Measurements from ENCODE around the gene PGLYRP2.

DNA sequence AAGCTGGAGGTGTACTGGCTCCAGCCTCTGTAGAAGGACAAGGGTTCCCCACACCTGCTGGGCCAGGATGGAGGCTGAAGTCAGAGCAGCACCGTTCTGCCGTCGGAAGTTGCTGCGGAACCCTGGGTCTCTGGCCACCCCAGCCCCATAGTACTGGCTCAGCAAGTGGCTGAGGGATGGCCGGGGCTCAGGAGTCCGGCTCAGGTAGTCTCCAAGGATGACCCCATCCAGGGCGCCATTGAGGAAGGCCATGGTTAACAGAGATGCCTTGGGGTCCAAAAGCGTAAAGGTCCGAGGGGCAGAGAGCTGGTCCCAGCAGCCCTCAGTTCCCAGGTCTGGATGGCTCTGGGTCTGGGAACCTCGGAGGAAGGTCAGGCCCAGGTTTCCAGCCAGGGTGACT lies 3.7 kb downstream of the PGLYRP2 start:
- TF ChIP-seq POLR2AphosphoS5 (IDR thresholded peaks at IDR 0.05; ENCODE audit: low read depth, low read length) (no peak), POLR2A (IDR thresholded peaks at IDR 0.05; ENCODE audit: borderline replicate concordance, extremely low read depth, insufficient read depth, insufficient read length) (no peak), JUND (IDR thresholded peaks at IDR 0.05) (no peak)
- TF ChIP-seq, protein P1, sequence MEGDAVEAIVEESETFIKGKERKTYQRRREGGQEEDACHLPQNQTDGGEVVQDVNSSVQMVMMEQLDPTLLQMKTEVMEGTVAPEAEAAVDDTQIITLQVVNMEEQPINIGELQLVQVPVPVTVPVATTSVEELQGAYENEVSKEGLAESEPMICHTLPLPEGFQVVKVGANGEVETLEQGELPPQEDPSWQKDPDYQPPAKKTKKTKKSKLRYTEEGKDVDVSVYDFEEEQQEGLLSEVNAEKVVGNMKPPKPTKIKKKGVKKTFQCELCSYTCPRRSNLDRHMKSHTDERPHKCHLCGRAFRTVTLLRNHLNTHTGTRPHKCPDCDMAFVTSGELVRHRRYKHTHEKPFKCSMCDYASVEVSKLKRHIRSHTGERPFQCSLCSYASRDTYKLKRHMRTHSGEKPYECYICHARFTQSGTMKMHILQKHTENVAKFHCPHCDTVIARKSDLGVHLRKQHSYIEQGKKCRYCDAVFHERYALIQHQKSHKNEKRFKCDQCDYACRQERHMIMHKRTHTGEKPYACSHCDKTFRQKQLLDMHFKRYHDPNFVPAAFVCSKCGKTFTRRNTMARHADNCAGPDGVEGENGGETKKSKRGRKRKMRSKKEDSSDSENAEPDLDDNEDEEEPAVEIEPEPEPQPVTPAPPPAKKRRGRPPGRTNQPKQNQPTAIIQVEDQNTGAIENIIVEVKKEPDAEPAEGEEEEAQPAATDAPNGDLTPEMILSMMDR (IDR thresholded peaks at IDR 0.05 in 2 of 3, conservative IDR thresholded peaks at IDR 0.05 in 1 of 3; ENCODE audit: borderline replicate concordance in 1 of 3, insufficient read depth in 1 of 3, low read depth in 2 of 3, low read length in 2 of 3) = no peak
